Measurements from ENCODE around the gene SYNJ1.
"Not testable (repeated sequence)": the region's sequence is repeated elsewhere in the genome, so short reads cannot be mapped to it uniquely, and the experiment has no call there.

Gene SYNJ1

DNA sequence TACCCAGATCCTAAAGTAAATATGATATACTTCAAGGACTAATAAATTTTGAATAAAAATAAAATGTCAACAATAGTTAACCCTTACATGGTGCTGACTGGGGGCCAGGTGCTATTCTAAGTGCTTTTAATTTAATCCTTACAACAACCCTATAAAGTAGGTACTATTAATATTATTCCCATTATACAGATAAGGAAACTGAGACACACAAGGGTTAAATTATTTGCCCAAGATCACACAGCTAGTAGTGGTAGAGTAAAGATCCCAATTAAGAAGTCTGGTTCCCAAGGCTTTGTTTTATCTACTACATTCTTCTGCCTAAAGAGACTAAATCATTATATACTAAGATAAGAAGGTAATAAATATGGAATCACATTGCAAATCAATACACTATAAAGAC lies 34.2 kb downstream of the SYNJ1 start:
- no peak for DNase-seq

DNA sequence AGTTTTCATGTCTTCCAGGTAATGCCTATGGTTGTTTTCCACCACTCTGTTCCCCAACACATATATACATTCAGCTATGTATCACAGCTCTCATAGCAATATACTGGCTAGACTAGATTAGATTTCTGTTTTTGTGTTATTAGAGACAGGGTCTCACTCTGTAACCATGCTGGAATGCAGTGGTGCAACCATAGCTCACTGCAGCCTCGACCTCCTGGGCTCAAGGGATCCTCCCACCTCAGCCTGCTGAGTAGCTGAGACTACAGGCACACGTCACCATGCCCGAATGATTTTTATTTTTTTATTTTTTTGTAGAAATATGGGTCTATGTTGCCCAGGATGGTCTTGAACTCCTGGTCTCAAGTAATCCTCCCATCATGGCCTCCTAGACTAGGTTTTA lies 37.7 kb downstream of the SYNJ1 start:
- DNase-seq, result no peak

DNA sequence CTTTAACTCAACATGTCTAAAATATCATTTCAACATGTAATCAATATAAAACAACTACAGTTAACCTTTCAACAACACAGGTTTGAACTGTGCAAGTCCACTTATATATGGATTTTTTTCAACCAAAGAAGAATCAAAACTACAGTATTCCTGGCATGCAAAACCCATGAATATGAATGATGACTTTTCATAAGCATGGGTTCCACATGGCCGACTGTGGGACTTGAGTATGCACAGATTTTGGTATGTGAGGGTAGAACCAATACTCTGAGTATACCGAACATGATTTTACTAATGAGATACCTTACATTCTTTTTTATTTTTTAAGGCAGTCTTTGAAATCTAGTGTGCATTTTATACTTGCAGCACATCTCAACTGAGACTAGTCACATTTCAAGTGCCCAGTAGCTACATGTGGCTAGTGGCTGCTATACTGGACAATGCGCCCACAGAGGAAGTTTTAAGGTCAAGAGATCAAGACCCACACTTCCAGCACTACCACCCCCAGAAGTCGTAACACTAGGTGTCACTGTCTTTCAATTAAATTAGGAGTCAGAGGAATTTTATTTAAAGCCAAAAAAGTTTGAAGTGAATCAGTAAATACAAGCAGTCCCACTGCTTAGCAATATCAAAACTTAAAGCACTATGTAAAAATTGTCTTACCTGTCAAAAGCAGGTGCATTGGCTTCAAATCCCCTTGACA lies 40.0 kb downstream of the SYNJ1 start:
- no peak for DNase-seq

DNA sequence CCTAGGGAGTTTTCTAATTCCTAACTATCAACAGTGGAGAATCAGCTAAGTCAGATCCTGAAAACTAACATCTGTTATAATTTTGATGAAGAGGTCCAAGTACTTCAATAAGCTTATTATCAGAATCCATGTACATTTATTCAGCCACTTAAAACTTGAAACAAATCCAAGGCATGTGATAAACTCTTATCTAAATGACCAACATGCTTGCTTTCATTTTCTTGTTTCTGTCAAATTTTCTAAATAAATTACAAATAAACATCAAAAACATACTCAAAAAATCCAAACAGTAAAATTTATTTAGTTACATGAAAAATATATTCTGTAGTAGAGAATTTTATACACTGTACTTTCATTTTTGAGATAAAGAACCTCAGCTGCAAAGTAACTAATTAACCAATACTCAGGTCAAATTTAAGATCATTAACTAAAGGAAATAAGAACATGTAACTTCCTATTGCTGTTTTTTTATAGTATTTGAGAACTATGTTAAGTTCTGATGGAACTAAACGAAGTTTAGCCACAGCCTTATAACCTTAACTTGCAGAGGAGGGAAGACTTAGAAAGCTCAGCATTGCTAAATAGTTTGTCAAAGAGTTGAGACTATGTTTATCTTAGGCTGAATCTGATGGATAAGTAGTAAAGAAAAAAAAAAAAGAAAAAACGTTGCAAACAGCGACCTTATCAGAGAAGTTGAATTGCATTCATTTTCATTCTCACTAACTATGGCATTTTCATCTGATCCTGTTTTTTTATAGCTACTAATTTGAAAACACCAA lies 44.9 kb downstream of the SYNJ1 start:
- DNase-seq, result no peak

DNA sequence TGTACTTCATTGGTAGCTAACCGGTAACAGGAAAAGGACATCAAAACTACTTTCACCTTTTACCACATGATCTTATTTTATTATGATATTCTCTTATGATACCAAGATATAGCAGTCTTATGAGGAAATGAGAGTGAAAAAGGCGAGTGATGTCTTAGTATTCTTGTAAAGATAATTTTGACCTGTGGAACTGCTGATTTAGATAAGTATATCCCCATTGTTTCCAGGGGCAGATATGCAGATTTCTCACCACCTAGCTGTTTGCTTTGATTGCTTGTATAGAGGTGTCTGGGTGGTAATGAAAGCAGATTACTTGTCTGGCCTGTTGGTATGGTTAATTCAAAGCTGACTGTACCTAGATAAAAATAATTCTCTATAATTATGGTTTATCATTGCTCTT lies 53.1 kb downstream of the SYNJ1 start:
- no peak for DNase-seq

DNA sequence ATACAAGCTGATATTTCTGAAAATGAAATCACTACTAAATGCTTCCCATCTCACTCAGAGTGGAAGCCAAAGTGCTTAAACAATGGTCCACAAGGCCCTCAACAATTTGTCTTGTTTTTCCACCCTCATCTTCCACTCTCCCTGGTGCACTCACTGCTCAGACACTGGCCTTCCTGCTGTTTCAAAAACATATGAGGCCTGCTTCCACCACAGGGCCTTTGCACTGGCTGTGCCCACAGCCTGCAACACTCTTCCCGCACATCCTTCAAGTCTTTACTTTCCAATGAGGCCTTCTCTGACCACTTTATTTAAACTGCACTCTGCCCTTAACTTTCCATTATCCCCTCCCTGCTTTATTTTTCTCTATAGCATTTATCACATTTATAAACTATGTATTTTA lies 53.8 kb downstream of the SYNJ1 start:
- no peak for DNase-seq

DNA sequence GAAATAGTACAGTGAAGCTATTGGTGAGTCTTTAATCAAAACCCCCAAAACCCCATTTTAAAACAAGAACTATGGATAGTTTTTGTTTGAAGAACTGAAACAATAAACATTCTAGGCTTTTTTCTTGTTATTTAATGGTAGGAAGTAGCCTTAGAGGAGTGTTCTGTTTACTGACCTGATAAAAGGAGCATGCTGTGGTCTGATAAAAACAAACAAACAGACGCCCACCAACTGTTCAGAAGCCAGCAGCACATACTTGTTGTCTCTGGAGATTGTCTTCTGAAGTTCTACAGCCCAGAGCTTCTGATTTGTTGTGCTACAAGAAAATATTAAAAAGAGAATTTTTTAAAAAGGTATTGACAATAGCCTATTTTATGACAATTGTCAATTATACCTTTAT lies 61.6 kb downstream of the SYNJ1 start:
- no peak for DNase-seq

DNA sequence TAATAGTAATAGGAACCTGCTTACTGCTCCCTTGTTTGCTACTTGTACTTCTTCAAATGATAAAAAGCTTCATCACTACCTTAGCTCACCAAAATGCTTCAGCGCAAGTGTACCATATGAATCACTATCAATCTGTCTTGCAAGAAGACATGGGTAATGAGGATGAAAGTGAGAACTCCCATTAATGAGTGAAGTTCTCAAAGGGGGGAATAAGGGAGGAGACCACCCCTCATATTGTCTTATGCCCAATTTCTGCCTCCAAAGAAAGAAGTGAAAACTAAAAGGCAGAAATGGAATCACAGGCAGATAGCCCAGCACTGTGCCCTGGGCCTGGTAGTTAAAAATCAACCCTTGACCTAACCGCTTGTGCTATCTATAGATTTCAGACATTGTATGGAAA lies 63.7 kb downstream of the SYNJ1 start:
- not testable (repeated sequence) for DNase-seq

DNA sequence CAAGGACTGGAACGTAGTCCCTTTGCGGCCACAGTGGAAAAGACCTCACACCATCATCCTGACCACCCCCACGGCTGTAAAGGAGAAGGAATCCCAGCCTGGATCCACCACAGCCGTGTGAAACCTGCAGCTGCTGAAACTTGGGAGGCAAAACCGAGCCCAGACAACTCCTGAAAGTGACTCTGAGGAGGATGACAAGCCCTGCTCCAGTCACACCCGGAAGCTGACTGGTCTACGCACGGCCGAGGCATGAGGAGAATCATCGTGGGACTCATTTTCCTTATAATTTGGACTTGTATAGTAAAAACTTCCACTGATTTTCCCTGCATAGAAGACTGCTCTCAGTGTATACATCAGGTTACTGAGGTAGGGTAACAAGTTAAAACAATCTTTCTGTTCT lies 65.8 kb downstream of the SYNJ1 start:
- not testable (repeated sequence) for DNase-seq

DNA sequence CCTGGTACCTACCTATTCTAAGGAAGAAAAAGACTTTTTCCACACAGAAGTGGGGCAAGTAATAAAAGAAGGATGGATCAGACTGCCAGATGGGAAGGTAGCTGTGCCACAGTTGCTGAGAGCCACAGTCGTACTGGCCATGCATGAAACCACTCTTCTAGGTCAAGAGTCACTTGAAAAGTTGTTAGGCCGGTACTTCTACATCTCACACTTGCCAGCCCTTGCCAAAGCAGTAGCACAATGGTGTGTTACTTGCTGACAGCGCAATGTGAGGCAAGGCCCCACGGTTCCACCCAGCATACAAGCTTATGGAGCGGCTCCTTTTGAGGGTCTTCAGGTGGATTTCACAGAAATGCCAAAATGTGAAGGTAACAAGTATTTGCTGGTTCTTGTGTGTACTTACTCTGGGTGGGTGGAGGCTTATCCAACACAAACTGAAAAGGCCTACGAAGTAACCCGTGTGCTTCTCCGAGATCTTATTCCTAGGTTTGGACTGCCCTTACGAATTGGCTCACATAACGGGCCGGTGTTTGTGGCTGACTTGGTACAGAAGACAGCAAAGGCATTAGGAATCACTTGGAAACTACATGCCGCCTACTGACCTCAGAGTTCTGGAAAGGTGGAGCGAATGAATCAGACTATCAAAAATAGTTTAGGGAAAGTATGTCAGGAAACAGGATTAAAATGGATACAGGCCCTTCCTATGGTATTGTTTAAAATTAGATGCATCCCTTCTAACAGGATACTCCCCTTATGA lies 66.6 kb downstream of the SYNJ1 start:
- DNase-seq, result not testable (repeated sequence)

DNA sequence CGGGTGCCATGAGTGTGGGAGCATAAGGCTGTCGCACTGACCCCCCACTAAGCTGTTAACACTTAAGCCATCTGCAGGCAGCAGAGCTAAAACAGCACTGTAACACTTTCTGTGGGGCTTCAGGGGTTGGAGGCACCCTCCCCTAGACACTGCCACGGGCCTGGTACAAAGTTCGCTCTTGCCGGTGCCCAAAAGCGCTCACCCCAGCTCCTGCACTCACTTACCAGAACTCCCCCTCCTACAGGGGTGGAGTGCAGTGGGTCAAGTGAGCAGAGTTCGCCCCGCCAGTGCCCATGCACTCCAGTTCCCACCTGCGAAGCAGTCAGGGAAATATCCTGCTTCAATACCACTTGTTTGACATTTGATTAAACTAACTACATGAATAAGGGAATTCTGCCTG lies 69.3 kb downstream of the SYNJ1 start:
- no peak for DNase-seq

DNA sequence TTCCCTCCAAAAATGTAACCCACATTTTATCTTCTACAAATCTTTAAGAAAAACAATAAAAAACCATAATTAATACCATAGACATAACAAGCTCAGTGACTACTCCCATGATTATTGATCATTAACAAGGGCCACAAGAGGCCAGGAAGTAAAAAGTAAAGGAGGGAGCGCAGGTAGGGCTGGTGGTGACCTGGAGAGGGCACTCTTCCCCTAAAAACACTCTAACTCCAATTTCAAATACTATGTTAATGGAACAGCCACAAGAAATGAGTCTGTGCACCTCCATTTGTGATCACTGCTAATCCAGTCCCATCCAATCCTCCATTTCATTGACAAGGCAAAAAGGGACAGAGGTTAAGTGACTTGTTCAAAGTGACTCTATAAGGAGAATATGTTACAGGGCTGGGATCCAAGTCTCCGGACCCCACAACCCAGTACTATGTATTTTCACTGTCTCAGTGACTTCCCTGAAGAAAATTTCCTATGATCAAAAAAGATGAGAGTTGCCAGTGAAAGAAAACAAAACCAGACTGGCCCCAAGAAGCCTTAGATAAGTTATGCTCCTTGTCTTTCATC lies 74.4 kb downstream of the SYNJ1 start:
- no peak for DNase-seq

DNA sequence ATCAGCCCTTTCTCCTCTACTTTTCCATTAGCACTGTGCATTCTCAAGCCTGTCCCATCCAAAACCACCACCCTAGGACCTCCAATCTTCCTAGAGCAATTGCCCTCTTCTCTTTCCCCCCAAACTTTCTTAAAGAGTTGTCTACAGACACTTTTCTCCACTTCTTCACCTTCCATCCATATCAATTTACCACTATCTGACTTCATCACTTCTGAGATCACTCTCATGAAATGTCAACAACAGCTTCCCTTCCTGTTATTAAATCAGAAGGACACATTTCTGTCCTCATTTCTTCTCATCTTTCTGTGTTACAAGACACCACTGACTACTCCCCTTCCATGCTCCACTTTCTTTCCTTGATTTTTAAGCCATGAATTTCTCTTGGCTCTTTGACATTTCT lies 79.6 kb downstream of the SYNJ1 start:
- DNase-seq, result no peak

DNA sequence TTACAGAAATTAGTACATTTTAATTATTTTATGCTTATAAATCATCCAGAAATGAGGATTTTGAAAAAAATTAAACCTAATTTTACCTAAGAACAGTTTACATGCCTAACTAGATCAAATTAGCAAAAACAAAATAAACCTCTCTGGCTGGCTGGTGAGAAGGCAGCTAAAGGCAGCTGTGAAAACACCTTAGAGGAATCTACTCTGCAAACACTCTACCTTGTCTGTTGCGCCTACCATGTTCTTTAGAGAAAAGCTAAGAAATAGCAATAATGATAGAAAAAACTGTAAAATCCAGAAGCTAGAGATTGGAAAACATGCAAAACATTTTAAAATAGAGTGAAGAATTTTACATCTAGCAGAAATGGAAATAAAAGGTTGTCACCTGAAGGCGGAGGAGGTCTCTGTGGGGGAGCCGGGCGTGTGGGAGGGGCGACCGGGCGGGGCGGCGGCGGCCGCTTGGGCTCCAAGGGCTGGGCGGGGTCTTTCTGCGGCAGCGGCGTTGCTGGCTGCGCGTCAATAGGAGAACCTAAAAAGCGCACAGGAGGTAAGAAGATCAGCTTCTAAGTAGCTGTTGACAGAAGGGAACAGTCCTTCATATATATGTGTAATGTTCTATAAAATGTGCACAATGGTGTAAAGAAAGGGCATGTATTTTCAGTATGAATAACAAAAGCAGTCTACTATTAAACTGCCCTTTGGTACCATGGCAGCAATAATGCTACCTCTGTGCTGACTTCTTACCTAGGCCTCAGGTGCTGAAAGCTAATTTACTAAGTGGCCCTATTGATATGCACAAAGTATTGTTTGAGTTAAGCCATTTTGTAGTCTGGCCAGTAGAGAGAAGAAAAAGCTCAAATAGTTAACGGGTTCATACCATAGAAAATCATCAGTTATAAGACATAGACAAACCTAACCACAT lies 82.3 kb downstream of the SYNJ1 start:
- no peak for DNase-seq

DNA sequence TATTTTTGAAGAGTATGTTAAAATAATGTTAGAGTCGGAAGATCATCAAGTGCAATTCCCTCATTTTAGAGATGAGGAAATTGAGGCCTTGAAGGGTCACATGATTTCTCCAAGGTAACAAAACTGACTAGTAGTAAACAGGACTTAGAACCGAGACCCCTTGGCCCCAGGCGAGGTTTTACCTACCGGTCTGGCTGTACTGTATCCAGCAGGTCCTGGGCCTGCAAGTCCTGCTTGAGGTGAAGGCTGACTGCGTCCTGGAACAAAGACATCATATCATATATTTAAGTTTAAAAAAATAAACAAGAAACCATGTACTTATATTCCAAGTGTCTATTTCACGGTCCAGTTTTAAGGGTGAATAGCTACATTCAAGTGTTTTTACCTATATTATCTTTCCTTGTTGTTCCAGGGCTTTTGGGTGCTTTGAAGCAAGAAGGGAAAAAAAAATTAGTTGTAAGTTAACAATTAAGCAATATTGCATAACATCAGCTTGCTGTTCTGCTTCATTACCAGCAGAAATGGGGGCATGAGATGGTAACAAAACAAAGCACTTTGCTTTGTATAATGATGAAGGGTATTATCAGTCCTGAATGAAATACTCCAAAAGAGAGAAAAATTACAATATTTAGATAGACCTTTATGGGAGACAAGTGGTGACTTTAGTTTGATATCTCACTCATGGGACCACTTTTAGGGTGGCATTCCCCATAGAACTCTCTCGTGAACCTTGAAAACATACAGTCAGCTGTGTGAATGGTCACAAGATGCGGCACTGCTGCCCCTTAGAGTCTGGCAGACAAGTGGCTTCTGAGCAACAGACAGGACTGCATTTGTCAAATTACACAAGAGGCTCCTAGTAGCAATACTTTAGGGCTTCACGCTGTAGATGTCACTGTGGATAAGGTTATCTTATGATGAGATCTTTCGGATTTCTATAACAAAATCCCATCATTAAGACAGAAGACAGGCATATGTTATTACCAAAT lies 85.8 kb downstream of the SYNJ1 start:
- DNase-seq, result no peak

DNA sequence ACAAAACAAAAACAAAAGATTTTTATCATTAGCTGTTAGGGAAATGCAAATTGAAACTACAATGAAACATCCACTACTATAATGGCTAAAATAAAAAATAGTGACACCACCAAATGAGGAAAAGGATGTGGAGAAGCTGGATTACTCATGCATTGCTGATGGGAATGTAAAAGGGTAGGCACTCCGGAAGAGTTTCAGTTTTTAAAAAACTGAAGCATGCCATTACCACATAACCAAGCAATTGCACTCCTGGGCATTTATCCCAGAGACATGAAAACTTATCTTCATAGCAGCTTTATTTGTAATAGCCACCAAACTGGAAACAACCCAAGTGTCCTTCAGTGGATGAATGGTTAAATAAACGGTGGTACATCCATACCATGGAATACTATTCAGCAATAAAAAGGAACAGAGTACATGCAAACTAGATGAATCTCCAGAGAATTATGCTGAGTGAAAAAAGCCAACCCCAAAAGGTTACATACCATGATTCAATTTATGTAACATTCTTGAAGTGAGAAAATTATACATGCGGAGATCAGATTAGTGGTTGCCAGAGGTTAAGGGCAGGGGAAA lies 101.1 kb downstream of the SYNJ1 start:
- DNase-seq, result no peak

DNA sequence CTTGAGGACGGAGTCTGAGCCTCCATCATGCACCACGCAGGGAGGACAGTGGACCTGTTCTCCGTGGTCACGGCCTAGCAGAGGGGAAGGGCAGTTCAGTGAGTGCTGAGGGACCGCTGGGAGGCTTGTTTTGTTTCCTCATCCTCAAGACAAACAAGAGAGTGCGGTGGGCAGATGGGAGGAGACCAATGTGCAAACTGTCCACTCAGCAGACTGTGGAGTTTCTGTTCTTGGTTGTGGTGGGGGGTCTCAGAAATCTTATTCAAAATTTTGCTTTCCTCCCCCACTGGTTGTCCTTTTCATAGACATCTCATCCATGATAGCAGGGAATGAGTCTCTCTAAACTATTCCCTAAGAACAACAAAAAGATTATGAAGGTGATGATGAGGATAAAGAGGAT lies 109.6 kb downstream of the SYNJ1 start:
- not testable (repeated sequence) for DNase-seq

DNA sequence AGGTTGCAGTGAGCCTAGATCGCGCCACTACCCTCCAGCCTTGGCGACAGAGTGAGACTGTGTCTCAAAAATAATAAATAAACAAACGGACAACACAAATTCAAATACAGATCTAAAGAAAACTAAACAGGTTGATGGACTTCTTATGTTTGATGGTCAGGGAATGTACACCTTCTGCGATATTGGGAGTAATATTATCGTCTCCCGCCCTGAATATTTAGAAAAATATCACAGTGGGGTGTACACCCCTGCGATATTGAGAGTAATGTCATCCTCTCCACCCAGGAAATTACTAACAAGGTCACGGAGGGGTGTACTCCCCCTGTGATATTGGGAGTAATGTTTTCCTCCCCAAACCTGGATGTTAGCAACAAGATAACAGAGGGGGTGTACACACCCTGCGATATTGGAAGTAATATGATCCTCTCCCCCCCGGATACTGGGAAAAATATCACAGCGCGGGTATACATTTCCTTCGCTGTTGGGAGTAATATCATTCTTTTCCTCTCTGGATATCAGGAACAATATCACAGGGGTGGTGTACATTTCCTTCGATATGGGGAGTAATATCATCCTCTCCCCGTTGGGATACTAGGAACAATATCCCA lies 114.3 kb downstream of the SYNJ1 start:
- DNase-seq, result no peak

DNA sequence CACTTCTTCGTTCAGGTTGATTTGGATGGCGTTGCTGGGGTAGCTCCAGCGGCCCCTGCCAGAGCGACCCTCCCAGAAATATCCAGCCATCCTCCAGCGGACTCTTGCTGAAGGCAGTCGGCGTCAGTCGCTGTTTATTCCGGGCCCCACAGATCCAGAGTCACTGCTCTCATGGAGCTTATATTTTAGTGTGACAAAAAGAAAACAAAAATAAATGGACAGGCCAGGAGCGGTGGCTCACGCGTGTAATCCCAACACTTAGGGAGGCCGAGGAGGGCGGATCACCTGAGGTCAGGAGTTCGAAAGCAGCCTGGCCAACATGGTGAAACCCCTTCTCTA lies 114.8 kb downstream of the SYNJ1 start:
- no peak for DNase-seq
